ENCODE measurements around the gene ERFL.

ERFL gene

DNA sequence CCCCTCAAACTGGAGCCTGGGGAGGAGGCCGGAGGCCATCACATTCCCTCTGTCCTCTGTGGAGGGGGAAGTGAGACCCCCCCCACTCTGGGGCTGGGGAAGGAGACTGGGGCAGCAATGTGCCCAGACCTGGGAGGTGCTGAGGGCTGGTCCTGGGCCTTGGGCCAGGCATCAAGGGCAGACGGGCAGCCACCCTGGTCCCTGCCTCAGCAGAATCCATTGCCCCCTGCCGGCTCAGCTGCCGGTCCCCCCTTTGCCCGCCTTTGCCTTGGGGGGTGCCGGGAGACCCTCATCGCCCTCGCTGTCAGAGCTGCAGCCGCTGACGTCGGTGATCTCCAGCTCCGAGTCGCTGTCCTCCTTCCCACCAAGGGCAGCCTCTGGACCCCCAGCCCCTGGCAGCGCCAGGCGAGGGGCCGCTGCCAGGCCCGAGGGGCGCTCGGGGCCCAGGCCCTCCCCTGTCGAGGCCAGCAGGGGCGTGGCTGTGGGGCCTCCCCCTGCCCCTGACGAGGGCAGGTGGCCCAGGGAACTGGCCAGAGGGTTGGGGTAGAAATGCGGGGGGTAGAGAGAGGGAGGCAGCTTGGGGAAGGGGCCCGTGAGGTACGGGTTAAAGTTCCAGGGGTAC, 20.1 kb downstream of the ERFL start:
- Histone ChIP-seq H3K36me3 (peaks cover 64% of the 10 kb centered on the region), H3K4me3 (ENCODE audit: low read depth in 1 of 2, low read length in 1 of 2) (no peak overlapping the region), H3K27me3 (peaks cover 27% of the 10 kb centered on the region), H3K4me1 (ENCODE audit: control insufficient read depth in 1 of 2, insufficient read depth in 1 of 2, low read depth in 1 of 2, low read length in 1 of 2) (no peaks in the 10 kb centered on the region), H3K27ac (no peak overlapping the region), H3K9me3 (no peaks in the 10 kb centered on the region)
- TF ChIP-seq, protein P1, sequence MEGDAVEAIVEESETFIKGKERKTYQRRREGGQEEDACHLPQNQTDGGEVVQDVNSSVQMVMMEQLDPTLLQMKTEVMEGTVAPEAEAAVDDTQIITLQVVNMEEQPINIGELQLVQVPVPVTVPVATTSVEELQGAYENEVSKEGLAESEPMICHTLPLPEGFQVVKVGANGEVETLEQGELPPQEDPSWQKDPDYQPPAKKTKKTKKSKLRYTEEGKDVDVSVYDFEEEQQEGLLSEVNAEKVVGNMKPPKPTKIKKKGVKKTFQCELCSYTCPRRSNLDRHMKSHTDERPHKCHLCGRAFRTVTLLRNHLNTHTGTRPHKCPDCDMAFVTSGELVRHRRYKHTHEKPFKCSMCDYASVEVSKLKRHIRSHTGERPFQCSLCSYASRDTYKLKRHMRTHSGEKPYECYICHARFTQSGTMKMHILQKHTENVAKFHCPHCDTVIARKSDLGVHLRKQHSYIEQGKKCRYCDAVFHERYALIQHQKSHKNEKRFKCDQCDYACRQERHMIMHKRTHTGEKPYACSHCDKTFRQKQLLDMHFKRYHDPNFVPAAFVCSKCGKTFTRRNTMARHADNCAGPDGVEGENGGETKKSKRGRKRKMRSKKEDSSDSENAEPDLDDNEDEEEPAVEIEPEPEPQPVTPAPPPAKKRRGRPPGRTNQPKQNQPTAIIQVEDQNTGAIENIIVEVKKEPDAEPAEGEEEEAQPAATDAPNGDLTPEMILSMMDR (IDR thresholded peaks at IDR 0.05), result no peak

DNA sequence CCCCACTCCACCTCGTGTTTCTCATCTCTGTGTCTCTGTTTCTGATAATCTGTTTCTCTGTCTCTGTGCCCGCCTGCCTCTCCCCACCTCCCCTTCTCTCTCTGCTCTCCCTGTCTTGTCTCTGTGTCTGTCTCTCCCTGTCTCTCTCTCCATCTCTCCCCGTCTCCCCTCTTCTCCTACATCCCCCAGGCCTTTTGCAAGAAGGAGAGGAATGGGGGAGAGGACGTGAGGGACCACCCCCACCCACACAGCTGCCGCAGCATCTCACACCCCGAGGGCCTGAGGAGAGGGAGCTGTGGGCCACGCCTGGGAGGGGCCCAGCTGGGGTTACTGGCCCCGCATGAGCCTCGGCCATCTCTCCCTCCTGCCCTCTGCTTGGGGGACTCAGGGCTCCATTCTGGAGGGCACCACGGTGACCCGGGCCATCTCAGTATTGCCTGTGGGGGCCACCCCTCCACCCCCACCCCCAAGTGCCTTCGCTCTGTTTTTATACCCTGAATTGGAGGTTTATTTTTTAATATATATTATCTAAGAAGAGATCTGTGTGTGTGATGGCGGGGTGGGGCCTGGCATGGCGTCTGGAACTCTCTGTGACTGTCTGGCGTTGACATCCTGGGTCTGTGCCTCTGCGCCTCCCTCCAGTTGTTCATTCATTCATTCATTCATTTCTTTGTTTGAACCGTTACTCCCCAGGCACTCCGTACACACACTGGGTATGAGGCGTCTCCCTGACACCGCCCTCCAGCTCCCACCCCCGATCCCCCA, 21.2 kb downstream of the ERFL start:
- Histone ChIP-seq H3K9me3 (no peaks in the 10 kb centered on the region), H3K27ac (no peak overlapping the region), H3K4me3 (ENCODE audit: low read depth in 1 of 2, low read length in 1 of 2) (no peak overlapping the region), H3K27me3 (peaks cover 17% of the 10 kb centered on the region), H3K4me1 (ENCODE audit: control insufficient read depth in 1 of 2, insufficient read depth in 1 of 2, low read depth in 1 of 2, low read length in 1 of 2) (no peaks in the 10 kb centered on the region), H3K36me3 (peaks cover 74% of the 10 kb centered on the region)
- TF ChIP-seq, protein P1 (IDR thresholded peaks at IDR 0.05), result no peak

DNA sequence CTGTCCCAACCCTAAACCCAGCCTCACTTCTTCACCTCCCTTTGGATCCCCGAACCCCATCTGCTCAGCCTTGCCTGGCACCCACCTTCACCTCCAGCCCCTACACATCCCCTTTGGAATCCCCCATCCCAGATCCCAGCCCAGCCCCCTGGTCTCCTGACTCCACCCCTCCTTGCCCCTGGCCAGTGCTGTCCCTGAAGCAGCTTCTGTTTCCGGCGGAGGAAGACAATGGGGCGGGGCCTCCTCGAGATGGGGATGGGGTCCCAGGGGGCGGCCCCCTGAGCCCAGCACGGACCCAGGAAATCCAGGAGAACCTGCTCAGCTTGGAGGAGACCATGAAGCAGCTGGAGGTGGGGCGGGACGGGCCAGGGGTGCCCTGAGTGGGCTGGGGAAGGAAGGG, 22.0 kb downstream of the ERFL start:
- TF ChIP-seq, protein P1 (IDR thresholded peaks at IDR 0.05), result no peak
- no peak overlapping the region for H3K27ac ChIP-seq
- H3K9me3 ChIP-seq, result no peaks in the 10 kb centered on the region
- H3K4me1 ChIP-seq (ENCODE audit: control insufficient read depth in 1 of 2, insufficient read depth in 1 of 2, low read depth in 1 of 2, low read length in 1 of 2), result no peaks in the 10 kb centered on the region
- peaks cover 83% of the 10 kb centered on the region for H3K36me3 ChIP-seq
- H3K27me3 ChIP-seq, result peaks cover 9% of the 10 kb centered on the region
- H3K4me3 ChIP-seq (ENCODE audit: low read depth in 1 of 2, low read length in 1 of 2), result no peak overlapping the region

DNA sequence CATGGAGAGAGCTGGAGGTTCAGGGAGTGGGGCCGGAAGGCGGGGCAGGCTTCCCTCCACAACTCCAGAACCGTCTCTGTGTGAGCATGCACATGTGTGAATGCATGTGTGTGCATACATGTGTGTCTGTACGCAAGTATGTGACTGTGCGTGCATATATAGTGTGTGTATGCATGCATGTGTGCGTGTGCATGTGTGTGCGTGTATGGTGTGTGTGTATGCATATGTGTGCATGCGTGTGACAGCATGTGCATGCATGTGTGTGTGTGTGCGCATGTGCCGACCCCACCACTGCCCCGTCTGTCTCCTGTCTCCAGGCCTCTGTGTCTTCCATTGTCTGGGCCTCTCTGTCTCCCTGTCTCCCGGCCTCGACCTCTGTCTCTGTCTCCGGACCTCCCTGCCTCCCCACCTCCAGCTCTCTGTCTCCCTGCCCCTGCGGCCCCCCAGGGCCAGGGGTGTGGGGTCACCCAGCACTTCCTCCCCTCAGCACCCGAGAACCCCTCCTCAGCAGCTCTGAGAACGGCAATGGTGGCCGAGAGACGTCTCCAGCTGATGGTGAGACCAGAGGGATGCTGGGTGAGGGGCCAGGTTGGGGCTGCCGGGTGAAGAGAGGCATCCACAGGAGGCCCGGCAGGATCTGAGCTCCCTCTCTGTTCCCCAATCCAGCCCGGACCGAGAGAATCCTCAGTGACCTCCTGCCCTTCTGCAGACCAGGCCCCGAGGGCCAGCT, 22.8 kb downstream of the ERFL start:
- Histone ChIP-seq H3K4me1 (ENCODE audit: control insufficient read depth in 1 of 2, insufficient read depth in 1 of 2, low read depth in 1 of 2, low read length in 1 of 2) (no peaks in the 10 kb centered on the region), H3K27ac (no peak overlapping the region), H3K9me3 (no peaks in the 10 kb centered on the region), H3K27me3 (peaks cover under 1% of the 10 kb centered on the region), H3K4me3 (ENCODE audit: low read depth in 1 of 2, low read length in 1 of 2) (no peak overlapping the region), H3K36me3 (peaks cover 91% of the 10 kb centered on the region)
- TF ChIP-seq, protein P1 (IDR thresholded peaks at IDR 0.05), result no peak

DNA sequence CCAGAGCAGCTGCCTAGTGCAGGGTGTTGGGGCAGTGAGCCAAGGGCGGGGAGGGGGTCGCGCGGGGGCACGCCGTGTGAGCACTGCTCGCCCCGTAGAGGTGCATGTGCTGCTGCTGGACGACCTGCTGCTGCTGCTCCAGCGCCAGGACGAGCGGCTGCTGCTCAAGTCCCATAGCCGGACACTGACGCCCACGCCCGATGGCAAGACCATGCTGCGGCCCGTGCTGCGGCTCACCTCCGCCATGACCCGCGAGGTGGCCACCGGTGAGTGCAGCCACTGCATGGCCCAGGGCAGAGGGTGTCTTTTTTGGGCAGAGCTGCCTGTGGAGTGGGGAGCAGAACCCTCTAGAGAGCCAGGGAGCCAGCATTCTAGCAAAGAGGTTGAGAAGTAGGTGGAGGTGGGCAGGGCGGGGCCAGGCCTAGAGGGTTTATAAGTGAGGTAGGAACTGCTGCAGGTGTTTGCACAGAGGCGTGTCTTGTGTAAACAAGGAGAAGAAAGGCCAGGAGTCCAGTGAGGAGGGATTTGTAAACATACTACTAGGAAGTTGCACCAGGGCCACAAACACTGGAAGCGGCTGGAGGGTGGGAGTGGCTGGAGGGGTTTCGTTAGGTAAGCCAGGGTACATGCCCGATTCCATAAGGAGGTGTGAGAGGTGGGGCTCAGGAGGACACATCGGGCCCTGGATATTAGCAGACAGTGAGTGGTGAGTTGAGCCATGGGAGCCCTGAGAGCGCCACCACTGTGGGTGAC, 24.0 kb downstream of the ERFL start:
- Histone ChIP-seq H3K36me3 (peaks cover 100% of the 10 kb centered on the region), H3K4me1 (ENCODE audit: control insufficient read depth in 1 of 2, insufficient read depth in 1 of 2, low read depth in 1 of 2, low read length in 1 of 2) (no peaks in the 10 kb centered on the region), H3K4me3 (ENCODE audit: low read depth in 1 of 2, low read length in 1 of 2) (no peak overlapping the region), H3K9me3 (no peaks in the 10 kb centered on the region), H3K27ac (no peak overlapping the region), H3K27me3 (no peaks in the 10 kb centered on the region)
- TF ChIP-seq, protein P1 (IDR thresholded peaks at IDR 0.05), result no peak

Measured in neutrophil (primary cell).